Kidney capillary endothelial cell (primary cell): ENCODE measurements around the gene NCAPG.

Experiments
- DNase-seq: peaks from one replicate; pipeline ENCODE4 v3.0.0-alpha.2; 2018; ENCODE audit warnings: low spot score

NCAPG gene, protein sequence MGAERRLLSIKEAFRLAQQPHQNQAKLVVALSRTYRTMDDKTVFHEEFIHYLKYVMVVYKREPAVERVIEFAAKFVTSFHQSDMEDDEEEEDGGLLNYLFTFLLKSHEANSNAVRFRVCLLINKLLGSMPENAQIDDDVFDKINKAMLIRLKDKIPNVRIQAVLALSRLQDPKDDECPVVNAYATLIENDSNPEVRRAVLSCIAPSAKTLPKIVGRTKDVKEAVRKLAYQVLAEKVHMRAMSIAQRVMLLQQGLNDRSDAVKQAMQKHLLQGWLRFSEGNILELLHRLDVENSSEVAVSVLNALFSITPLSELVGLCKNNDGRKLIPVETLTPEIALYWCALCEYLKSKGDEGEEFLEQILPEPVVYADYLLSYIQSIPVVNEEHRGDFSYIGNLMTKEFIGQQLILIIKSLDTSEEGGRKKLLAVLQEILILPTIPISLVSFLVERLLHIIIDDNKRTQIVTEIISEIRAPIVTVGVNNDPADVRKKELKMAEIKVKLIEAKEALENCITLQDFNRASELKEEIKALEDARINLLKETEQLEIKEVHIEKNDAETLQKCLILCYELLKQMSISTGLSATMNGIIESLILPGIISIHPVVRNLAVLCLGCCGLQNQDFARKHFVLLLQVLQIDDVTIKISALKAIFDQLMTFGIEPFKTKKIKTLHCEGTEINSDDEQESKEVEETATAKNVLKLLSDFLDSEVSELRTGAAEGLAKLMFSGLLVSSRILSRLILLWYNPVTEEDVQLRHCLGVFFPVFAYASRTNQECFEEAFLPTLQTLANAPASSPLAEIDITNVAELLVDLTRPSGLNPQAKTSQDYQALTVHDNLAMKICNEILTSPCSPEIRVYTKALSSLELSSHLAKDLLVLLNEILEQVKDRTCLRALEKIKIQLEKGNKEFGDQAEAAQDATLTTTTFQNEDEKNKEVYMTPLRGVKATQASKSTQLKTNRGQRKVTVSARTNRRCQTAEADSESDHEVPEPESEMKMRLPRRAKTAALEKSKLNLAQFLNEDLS

DNA sequence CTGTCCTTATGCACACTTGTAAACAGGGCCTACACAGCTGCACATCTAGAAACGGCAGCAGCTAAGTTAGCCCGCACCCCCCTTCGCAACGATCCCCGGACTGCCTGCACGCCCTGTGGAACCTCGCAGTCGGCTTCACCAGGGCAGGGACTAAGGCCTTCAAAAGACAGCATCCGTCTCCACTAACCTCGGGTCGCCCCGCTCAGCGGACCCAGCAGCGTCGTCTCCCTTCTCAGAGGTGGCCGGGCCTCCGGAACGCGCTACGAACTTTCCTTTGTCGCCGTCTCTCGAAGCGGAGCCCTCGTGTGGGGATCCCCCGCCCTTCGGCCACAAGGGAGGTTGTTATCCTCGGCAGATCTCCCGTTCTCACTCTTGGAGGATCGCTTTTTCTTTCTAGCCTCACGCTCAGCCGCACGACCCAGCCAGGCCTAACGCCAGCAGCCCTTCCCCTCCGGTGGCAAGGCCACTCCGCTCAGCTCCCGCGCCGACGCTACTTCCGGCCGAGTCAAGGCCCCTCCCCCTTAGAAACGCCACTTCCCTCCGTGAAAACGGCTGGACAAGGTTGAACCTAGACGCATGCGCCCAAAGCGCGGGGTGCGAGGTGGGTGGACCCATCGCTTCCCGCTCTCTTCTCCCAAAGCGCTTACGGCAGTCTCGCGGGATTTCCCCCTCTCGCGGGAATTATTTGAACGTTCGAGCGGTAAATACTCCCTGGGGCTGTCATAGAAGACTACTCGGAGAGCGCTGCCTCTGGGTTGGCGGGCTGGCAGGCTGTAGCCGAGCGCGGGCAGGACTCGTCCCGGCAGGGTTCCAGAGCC, at the start of gene NCAPG, which contains the start of gene DCAF16:
Gene NCAPG (plus strand): TSS at position 720 of the 818 bp plus-strand sequence. CDS start 99 bp downstream, outside the sequence.
Gene DCAF16 (minus strand): TSS at position 498 of the 818 bp plus-strand sequence. CDS start 6,616 bp downstream, outside the sequence.
- DNase-seq = peak; percentile 97

DNA sequence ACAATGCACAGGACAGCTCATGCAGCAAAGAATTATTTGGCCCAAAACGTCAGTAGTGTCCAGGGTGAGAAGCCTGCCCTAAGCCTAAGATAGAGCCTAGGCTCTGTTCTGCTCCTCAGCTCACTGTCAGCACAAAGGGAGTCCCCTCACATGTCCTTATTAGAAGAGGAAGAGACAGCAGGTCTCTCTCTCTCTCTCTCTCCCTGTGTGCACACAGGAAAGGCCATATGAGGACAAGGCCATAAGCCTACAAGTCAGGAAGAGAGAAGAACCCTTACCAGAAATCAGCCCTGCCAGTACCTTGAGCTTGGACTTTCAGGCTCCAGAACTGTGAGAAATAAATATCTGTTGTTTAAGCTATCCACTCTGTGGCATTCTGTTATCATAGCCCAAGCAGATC, 49.7 kb upstream of the NCAPG start:
- DNase-seq = no peak

DNA sequence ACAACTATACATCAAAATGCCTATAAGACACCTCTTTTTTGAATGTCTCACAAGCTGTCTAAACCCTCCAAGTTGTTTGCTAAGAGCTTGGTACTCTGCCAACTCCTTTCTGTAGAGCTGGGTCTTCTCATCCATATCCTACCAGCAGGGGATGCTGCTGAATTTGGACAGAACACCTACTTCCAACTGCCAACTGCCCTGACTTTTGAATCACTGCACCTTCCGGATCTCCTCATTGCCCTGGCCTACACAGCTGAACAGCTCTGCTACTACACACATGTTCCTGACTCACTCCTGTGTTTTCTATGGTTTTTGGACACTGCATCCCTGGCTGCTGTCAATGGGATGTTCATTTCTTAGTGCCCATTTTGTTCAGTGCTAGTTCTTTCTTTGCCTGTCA, 48.1 kb upstream of the NCAPG start:
- DNase-seq = no peak

DNA sequence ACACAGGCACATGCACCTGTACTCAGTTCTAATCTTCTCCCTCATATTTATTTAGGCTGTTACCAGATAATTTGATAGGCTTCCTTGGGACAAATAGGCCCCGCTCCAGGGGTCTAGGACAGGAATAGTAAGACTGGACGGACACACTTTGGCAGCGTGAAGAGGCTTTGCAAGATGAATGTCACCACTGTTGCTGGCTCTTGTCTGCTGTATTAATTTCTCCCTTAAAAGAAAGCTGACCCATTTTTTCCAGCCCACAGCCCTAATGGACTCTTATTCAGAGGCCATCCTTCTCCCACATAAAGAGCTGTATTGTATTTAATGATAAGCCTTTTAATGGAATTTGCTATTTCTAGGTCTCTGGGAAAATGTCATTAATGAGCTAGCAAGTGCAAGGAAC, 47.4 kb upstream of the NCAPG start:
- no peak for DNase-seq

DNA sequence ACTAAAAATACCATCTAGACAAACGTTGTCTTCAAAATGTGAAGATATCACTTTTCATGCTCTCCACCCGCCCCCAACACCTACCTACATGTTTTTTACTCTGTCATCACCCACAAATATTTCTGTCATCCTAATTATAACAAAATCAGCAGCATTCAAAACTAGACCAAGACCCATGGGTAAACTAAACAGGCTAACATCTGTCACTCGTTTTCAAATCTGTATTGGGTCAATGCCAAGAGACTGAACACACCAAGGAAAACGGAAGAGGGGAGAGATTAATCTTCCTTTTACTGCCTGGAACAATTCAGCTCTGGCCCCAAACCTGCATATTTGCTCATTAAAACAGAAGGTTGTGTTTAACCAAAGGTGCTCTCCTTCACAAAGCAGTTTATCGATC, 46.8 kb upstream of the NCAPG start:
- no peak for DNase-seq

DNA sequence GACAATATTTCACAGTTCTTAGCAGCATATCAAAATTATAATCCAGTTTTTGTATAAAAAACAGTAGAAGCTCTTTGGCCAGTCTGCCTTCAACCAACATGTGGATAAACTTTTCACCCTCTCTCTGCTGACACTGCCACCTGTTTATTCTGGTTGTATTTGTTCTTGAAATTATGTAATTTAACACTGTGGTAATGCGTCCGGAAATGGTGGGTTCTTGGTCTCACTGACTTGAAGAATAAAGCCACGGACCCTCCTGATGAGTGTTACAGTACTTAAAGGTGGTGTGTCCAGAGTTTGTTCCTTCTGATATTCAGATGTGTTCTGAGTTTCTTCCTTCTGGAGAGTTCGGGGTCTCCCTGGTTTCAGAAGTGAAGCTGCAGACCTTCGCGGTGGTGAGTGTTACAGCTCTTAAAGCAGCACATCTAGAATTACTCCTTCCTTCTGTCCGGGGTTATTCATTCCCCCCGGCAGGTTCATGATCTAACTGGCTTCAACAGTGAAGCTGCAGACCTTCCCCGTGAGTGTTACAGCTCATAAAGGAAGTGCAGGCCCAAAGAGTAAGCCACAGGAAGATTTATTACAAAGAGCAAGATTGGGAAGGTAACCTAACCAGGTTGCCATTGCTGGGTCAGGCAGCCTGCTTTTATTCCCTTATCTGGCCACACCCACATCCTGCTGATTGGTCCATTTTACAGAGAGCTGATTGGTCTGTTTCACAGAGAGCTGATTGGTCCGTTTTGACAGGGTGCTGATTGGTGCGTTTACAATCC, 45.1 kb upstream of the NCAPG start:
- DNase-seq = no peak

DNA sequence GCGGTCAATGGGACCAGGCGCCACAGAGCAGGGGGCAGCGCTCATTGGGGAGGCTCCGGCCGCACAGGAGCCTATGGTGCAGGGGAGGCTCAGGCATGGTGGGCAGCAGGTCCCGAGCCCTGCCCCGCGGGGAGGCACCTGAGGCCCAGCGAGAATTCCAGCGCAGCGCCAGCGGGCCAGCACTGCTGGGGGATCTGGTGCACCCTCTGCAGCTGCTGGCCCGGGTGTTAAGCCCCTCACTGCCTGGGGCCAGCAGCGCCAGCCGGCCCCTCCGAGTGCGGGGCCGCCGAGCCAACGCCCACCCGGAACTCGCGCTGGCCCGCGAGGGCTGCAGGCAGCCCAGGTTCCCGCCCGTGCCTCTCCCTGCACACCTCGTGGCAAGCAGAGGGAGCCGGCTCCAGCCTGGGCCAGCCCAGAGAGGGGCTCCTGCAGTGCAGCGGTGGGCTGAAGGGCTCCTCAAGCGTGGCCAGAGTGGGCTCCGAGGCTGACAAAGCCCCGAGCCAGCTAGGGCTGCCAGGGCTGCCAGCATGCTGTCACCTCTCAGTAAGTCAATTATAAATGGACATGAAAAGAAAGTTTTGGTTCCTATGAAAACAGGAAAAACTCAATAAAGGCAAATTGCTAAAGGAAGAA, 43.8 kb upstream of the NCAPG start:
- DNase-seq = no peak

DNA sequence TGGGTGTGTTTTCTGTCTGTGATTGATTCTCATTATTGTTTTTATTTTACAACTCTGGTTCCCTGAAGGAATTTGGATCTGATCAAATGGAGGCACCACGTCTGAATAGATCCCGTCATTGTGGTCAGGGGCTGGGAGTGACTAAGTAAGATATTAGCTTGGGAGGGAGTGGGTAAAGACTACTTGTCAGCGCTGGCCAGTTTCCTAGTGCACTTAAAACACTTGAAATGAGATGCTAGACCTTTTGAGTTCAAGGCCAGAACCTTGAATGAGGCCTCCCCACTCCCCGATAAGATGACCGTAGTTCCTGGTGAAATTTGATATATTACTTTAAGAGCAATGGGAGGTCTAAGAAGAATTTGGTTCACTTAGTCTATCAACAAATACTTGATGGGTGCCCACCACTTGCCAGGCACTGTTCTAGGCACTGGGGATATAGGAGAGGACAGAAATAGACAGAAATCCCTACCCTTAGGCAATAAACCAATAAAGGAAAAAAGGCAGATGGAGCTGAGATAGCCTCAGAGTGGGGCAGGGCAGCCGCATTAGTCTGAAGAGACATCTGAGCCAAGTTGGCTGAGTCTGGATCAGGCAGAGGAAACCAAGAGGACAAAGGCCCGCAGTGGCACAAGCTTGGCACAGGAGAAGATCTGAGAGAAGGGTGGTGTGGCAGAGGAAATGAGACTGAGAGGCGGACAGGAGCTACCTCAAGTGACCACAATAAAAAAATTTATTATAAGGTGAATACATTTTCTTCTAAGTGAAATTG, 41.2 kb upstream of the NCAPG start:
- no peak for DNase-seq

DNA sequence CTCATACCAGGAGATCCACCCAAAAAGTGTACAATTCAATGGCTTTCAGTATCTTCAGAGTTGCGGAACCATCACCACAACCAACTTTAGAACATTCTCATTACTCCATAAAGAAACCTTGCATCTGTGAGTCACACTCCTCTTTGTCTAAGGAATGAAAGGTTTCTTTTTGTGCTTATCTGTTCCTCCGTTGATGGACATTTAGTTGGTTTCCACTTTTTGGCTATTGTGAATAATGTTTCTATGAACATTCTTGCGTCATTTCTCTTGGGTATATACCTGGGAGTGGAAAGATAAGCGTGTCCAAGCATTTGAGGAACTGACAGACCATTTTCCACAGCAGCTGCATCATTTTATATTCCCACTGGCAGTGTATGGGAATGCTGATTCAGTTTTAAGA, 39.9 kb upstream of the NCAPG start:
- no peak for DNase-seq

DNA sequence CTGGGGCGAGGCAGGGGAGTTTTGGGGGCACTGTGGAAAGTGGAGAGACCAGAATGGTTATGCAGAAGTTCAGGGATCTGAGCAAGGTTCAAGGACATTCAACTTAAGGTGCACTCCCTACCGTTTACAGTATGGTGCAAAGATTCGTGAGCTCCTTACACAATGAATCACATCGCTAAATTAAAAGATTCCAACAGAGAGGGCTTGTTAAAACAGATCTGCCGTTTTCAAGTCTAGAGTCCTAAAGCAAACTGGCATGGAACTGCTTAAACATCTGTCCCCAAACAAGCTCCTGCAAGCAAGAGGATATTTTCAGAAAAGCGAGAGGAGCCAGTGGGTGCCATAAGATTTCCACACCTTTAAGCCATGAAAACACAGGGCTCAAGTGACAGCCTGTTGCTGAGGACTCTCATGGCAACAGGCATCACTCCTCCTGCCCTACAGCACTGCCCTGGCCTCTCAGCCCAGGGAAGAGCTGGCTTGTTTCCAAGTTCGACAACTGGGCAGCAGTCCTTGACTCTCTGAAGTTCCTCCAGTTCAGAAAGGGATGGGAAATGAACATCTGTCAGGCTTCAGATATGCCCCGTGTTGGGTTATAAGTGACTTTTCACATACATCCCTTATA, 39.4 kb upstream of the NCAPG start:
- DNase-seq = no peak

DNA sequence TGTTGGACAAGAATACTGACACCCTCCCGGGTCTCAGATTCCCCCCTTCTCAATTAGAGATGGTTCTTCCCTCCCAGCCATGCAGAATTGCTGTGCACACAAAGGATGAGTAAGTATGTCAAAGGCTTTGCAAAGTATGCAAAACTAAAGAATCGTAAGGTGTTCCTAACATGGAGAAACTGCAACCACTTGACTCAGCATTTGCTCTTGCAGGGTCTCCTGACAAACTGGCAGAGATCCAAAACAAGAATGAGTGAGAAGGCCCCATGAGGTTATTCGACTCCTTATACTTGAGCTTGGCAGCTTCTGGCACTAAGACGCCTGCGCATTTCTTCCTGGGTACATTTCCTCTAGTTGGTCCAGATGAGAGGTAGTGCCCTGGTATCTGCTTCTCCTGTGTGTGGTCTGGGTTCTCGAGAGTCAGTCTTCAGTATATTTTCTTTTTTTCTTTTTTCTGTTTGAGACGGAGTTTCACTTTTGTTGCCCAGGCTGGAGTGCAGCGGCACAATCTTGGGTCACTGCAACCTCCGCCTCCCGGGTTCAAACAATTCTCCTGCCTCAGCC, 37.6 kb upstream of the NCAPG start:
- no peak for DNase-seq

DNA sequence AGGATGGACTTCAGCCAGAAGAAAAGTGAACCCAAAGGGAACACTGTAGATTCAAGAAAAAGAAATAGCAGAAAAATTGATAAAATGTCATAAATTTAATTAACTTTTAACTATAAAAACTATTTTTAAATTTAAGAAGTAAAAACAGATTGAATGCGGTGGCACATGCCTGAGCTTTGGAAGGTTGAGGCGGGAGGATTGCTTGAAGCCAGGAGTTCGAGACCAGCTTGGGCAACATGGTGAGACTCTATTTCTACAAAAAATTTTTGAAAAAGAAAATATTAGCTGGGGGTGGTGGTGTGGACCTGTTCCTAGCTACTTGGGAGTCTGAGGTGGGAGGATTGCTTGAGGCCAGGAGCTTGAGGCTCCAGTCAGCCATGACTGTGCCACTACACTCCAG, 32.3 kb upstream of the NCAPG start:
- no peak for DNase-seq

DNA sequence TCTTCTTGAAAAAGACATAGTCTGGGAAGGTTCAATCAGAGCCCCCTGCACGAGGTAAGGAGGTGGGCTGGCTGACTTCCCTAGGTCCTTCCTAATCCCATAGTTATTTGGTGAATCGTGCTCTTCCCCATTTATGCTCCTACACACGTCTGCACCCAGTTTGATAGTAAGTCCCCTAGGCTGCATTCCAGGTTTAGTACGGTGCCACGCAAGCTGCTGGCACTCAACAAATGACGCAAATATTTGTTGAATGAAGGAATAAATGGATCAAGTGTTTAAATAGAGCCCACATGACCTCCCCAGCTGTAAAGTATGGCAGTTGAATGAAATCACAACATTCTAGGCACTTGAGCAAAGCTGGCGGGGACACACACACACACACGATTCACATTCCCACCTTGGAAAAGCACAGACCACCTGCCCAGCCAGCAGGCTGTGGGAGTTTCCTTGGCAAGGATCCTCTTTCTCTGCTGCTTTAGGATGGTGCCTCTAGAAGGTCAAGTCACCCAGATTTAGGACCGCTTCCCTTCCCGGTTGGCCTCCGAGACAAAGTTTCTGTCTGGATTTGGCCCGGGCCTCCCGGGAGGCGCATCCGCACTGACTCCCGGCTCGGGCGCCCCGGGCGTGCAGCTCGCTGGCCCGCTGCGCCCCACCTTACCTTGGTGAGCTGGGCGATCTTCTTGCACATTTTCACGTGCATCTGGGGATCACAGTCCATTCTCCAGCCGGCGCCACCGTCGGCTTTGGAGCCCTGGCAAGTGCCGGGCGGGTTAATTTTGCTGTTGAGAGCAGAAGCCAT, 30.1 kb upstream of the NCAPG start:
- no peak for DNase-seq

DNA sequence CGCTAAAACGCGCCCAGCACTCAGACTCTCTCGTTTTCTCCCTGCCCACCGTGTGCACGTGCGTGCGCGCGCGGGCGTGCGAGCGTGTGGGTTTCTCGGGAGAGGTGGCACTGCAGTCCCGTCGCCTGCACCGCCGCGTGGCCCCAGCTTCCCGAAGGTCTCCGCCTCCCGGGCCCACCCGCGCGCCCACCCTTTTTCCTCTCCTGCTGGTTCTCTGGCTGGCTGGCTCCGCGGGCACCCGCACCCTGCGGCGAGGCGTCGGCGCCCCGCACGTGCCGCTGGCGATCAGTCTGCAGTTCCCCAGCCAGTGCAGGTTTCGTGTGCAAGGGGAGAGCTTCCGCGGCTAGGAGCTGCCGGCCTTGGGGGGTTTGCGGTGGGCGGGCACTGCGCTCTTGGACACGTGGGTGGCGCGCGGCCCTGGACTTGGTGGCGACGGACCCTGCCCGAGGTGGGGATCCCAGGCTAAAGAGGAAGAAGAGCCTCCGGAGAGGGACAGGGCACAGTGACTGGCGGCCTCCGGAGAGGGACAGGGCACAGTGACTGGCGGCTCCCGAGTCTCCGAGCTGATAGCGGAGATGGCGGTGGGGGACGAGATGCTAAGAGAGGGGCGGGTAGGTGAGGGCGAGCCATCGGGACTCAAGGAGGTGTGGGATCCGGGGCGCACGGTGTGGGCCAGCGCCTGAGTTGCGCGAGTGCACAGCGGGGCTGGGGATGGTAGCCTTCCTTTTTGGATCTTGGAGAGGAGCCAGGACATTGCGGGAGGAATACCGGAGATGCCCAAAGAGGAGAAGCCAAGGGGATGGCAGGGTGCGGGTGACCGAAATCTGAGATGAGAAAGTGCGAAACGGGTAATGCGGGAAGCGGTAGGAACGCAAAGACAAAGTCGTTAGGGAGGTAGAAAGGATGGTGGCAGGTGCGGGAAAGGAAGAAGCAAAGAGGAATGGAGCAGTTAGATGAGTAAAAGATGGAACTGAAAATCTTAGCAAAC, 29.2 kb upstream of the NCAPG start, which contains the start of gene FAM184B:
Gene FAM184B (minus strand): TSS at position 322 of the 988 bp plus-strand sequence. CDS start 322 bp downstream, outside the sequence.
- no peak for DNase-seq

DNA sequence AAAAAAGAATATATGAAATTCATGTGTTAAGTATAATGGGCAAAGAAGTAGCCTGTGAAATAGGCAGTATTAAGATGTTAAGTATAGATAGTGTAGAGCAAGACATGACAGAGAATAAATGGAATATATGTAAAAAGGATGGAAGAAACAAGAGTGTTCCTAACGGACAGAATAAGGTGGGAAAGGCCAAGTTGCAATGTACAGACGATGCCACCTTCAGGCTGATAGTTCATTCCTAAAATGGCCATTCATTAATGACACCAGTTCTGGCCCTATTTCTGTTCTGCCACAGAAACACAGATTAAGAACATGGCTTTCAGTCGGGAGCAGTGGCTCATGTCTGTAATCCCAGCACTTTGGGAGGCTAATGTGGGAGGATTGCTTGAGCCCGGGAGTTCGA, 24.9 kb upstream of the NCAPG start:
- no peak for DNase-seq

DNA sequence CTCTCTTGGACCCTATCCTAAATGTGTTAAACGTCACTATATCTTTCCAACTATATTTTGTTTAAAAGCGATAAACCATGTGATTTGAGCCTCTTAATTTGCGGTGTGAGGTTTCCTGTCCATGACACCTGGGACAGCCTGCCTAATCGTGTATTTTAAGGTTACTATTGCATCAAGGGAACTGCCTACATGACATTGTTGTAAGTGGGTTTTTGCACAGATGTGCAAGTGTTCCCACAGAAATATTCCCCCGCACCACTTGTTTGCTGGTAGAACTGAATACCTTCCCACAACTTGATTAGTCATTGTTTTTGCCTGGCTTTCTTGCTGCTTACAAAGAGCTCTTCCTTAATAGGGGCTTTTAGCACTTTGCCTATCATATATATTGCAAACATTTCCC, 24.2 kb upstream of the NCAPG start:
- no peak for DNase-seq

DNA sequence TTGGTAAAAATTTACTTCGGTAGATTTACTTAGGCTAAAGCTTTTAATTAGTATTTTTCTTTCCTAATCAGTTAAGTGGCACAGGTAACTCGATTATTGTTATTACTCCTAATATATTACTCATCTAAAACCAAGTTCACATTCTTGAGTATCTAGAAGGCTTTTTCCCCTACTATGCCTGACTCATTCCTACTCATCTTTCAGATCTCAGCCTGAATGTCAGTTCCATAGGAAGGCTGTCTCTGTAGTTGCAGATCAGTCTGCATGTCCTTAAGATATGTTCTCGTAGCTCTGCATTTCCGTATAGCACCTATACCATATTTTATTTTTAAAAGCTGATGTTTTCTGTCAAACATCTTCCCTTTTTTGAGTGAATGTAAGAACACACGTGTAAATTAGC, 23.5 kb upstream of the NCAPG start:
- peak; percentile 21 for DNase-seq
